COR-L47 (cell line): ENCODE data around the gene UBAC2.

ENCODE experiments used
- DNase-seq: peaks from one replicate; lab custom pipeline; 2025; lab: John Stamatoyannopoulos, UW

UBAC2 gene

DNA sequence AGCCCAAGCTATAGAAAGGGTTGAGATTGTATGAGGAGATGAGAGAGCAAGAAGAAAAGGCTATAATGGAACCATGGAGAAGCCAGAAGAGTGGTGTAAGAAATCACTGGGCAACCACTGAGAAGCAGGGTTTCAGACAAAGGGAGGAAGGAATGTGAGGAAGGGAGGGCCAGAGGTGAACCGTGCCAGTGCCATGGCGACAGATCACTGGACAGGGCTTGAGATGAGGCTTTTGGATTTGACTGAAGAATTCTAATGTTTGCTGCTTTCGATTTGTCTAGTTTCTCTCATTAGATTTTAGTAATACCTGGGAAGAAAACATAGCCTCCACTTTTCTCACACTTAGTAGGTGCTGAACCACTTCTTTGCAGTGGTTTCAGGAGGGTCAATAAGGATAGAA is 112.8 kb downstream of the UBAC2 start:
- DNase-seq = no peak

DNA sequence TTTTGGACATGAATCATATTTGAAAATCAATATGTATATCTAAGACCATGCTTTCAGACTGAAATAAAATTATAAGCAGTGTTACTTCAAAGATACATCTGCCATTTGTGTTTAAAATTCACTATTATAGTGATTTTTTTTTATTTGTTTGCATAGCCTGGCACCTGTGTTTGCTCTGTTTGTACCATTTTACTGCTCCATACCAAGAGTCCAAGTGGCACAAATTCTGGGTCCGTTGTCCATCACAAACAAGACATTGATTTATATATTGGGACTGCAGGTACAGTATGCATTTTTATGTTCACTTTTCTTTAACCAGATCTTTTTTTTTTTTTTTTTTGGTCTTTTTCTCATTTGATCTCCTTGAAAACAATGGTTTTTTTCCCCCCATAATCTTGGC is 113.3 kb downstream of the UBAC2 start:
- DNase-seq = no peak

DNA sequence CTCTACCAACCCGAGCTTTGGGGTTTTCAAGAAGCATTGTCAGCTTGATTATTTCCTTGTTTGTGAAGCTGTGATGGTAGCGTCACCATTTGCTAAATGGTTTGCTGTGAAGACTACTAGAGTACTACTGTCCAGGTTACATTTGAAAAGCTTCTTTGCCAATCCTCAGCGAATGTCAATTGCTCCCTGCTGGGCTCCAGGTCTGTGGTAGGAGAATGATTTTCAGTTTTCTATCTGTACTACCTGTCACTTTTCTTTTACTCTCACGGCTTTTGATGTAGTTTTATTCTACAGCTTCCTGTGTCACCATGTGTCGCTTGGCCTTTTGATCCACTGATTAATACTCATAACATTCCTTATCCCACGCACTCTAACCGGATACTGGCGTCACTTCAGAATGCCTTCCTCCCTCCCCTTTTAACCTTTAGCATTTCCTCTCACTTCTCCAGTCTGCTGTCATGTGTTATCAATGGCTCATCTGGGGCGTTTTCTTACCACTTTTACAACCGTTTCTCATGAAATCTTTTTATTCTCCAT is 114.1 kb downstream of the UBAC2 start:
- DNase-seq = no peak

DNA sequence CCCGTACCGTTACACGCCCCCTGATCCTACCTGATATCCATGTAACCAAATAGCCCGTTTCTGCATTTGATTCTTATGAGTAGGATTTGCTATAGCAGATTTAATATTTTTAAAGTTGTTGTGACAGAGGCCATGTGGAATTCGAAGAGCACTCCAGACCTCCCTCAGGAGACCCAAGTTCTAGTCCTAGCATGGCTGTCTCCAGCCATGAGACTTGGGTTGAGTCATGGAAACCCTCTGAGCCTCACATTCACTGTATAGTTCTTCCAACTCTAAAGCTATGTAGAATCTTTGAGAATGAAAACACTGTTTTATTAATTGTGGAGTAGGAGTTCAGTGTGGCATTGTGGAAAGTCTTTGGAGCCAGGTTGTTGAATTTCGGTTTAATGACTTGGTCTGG is 114.5 kb downstream of the UBAC2 start:
- no peak for DNase-seq

DNA sequence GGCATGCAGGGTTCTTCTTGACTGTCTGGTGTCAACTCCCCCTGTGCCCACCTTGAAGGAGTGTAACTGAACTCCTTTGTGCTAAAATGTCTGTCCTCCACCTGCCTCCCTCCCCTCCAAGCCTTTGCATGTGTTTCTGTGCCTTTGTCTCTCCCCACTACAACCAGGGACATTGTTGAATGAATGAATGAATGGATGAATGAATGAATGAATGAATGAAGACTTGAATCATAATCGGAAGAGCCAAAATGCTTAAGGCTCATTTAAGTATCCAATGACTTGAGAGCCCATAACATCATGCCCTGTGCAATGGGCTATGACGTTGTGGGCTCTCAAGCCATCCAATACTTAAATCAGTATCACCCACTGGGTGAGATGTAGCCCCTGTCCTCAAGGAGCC is 115.6 kb downstream of the UBAC2 start:
- DNase-seq = no peak

DNA sequence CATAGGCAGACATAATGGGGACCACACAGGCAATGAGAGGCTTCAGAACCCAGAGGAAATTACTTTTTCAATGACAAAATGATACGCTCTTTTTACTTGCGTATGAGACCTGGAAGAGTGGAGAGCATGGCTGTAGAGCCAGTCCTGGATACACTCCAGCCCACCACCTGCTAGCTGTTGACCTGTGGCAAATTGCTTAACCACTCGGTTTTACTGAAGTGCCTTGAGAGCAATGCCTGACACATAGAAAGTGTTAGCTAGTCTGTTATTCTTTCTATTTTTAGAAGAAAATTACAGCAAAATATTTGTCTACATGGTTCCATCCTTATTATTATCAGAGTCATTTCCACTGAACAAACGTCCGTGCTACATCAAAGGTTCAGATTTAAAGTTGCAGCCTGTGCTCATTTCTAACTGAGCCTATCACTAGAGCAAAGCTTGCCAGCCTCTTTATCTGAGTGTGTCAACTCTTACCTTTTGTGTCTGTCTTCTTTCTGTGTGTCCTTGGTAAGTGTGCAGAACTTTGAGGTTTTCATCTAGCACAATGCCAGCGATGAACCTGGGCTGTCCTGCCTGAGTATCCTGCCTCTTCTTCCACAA is 116.1 kb downstream of the UBAC2 start:
- peak; percentile 31 for DNase-seq

DNA sequence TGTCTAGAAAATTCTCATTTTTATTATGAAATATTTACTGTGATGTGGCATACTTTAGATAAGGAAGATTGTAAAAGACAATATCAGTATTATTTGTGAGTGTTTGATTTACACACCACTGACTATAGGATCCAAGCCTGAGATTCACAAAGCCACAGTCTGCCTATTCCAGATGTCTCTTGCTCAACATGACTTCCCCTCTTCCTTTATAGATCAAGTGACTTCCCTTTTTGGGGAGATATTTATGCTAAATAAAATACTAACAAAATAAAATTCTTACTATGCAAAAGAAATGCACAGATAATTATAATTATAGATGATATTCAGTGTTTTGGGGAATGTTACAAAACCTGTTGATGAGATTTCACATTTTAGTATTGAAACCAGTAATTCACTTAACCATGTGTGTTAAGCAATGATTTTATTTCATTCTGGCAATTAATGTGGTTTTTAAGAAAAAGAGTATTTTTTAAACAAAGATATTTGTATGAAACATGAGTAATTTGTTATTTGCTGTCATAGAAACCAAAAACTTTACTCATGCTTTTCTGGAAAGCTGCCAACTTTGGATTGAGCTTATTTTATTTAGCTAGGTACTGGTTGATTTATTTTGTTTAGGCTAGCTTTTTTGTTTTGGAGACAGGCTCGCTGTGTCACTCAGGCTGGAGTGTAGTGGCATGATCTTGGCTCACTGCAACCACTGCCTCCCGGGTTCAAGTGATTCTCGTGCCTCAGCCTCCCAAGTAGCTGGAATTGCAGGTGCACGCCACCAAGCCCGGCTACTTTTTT is 120.2 kb downstream of the UBAC2 start:
- DNase-seq = no peak

DNA sequence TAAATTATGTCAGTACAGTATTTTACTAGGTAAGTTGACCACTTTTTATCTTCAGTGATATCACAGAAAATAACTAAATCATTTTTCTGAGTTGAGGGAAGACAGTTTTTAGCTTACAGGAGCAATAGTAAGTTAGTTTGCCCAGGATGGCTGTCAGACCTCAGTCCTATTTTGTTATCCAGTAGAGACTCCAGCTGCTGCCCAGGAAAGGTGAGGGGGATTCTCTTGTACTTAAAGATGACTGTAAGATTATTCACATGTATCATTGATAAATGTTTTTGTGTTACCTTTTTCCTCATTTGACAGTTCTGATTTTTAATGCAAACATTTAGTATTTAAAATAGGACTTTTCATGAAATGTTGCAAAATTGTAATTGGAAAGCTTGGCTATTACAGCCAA is 121.1 kb downstream of the UBAC2 start:
- DNase-seq = no peak

DNA sequence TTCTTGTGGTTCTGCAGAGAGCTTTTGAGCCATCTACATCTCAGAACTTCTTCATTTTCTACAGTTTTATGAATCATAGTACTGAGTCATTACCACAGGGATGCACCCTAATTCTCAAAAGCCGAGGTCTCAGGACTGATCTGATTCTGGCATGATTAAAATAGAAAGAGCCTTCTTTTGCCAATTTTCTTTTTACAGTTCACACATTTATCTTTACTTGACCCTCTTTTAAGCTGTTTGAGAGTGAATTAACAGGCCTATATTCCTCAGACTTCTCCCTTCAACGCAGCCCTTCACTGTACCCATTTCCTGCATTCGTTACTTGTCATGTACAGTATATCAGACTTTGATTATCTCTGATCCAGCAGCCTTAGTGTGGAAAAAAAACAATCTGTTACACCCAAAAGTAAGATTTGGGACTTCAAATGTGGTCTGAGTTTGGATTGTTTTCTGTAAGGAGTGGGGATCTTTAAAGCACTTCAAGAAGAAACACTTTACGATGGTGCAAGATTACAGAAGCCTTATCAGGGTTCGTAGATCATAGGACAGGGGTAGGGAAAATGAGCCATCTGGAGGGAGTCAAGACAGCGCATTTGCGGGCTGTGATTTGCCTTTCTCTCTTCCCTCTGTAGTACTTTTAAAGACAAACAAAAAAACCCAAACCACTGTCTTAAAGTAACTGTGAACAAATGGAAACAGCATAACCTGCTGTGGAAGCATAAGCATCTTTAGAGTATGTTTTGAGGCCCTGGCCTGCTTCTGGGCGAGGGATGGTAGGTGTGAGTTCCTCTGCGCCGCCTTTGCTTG is 121.8 kb downstream of the UBAC2 start:
- DNase-seq = no peak

DNA sequence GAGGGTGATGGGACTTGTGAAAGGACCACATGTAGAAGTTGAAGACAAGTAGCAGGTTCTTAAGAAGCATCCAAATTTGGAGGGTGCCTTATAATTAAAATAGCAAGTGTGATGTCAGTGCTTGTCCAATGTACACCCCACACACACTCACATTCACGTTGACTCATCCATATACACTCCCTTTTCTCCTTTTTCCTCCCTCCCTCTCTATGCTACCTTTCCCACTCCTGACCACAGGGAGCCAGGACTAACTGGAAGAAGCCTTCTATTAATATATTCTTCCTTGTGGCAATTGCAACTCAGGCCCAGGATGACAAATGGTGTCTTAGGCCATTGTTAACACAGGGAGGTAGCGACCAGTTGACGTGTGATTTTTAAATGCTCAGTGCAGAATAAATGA is 122.8 kb downstream of the UBAC2 start:
- no peak for DNase-seq

DNA sequence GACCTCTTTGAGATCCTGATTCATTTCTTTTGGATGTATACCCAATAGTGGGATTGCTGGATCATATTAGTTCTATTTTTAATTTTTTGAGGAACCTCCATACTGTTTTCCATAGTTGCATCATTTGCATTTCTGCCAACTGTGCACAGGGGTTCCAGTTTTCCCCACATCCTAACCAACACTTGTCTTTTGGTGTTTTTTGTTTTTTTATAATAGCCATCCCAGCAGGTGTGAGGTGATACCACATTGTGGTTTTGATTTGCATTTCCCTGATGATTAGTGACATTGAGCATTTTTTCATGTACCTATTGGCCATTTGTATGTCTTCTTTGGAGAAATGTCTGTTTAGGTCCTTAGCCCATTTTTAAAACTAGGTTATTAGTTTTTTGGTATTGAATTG is 125.4 kb downstream of the UBAC2 start:
- no peak for DNase-seq

DNA sequence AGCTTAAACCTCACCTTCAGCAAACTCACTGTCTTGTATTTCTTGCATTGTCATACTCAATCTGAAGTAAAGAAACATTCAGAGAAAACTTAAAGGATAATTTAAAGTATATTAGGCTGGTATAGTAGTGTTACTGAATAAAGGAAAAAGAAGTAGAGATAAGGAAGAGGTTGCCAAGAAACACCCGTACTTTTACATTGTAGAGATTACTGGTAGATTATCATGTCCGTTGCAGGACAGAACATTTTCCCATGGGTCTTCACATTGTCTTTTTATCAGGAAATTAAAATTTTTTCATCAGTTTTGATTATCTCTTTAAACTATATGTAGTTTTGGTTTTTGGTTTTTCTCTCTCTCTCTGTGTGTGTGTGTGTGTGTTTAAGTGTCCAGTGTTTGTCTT is 126.5 kb downstream of the UBAC2 start:
- DNase-seq = no peak

DNA sequence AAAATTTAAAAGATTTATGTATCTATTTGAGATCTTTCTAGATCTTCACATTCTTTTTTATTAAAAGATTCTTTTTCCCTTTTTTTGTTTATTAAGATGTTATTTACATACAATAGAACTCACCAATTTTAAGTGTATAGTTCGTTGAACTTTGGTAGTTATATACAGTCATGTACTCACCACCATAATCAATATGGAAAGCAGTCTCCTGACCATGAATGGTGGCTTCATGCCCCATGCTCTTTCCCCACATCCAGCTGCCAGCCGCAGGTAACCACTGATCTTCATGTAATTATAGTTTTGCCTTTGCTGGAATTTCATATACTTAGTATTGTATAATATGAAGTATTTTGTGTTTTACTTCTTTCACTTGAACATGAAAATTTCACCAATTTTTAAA is 127.1 kb downstream of the UBAC2 start:
- DNase-seq = no peak

DNA sequence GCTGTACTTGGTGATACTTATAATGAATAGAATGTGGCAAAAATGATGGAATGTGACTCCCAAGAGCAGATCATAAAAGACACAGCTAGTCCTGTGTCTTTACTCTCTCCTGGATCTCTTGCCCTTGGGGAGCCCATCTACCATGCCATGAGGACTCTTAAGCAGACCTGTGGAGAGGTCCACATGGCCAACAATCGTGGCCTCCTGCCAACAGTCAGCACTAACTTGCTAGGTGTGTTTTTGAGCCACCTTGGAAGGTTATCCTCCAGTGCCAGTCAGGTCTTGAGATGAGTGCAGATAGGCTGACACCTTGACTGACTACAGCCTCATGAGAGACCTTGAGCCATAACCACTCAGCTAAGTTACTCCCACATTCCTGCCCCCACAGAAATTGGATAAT is 128.8 kb downstream of the UBAC2 start:
- no peak for DNase-seq

DNA sequence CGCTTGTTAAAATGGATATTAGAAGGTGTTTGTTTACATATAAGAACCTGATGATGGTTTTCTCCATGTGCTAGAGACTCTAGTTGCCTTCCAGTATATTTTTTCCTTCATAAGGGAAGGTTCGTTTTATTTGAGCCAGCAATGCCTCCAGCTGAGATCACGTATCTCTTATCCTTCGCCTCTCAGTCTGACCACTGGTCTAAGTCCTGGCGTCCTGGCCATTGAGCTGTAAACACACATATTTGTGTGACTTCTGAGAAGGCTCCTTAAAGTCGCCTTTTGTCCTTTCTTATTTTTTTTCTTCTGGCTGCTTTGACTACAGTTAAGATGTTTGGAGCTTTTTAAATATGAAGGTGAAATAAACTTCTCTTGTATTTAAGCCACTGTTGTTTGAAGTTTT is 130.3 kb downstream of the UBAC2 start:
- no peak for DNase-seq

DNA sequence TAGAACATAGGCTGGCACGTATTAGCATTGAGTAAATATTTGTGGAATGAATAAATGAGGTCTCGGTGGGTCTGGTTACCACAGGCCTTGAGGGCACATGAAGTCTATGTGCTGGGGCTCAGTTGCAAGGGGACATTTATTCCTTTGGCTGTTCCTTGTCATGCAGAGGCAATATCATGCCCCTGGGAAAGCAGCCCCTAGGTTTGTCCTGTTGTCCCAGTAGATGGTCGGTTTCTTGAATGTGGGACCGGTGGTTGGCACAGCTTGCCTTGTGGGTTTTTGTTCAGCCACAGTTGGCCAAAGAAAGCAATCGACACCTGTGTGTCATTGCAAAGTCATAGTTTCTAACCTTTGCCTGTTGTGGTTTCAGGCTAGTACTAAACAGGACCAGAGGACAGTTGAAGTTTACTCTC is 131.2 kb downstream of the UBAC2 start:
- DNase-seq = no peak

DNA sequence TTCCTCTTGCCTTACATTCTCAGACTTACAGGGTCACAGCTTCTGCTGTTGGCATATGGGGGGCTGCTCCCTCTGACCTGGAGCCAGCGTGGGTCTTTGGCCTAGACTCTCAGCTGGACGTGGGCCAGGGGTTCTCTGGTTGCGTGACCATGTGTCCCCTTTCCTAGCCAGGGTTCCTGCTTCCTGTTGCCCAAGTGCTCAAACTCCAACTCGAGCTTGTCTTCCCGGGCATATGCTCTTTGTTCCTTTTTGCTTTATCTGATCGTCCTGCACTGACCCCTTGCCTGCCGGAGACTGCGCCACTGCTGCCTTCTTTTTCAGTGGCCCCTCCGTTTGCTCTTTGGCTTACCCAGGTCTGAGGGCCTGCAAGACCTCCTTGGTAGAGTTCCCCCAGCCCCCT is 131.8 kb downstream of the UBAC2 start:
- DNase-seq = no peak

DNA sequence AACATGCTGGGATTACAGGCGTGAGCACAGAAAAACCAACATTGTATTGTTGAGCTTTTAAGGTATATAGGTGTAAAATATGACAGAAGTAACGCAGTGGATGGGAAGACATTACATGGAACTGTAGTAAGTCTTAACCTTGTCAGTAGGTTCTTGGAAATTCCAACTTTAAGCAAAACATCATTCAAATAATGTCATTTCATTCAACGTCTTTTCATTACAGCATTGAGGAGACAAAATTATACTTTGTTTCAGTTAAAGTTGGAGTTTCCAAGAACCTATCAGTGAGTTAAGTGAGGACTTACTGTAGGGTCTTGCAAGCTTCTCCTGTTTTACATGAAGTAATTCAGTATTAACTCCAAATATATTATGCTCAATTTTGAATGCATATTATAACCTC is 133.6 kb downstream of the UBAC2 start:
- DNase-seq = no peak

DNA sequence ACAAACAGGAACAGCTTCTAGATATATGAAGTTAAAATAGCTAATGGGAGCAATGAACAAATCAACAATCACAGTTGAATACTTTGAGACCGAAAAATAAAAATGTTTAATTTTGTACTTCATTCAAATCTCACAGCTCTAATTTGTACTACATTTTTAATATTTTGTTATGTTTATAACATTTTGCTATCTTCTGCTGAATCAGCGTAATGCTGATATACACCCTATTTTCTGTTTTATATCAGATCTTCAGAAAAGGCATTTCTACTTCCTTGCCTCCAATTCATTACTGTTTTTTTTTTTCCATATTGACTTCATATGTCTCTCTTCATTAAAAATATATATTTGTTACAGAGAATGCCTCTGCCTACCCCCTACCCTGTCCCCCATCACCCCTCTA is 134.4 kb downstream of the UBAC2 start:
- DNase-seq = no peak

DNA sequence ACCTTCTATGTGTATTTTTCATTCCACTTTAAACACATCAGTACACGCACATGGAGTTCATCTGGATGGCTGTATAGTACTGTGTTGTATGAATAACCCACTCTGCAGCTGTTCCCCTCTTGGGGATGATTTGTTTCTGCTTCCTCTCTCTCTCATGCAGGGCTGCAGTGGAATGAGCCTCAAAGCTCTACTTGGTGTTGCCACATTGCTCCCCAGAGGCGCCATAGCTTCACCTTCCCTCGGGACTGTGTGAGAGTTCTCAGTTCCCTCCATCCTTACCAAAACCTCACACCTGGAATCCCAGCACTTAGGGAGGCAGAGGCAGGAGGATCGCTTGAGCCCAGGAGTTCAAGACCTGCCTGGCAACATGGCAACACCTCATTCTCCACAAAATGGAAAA is 134.9 kb downstream of the UBAC2 start:
- DNase-seq = no peak

DNA sequence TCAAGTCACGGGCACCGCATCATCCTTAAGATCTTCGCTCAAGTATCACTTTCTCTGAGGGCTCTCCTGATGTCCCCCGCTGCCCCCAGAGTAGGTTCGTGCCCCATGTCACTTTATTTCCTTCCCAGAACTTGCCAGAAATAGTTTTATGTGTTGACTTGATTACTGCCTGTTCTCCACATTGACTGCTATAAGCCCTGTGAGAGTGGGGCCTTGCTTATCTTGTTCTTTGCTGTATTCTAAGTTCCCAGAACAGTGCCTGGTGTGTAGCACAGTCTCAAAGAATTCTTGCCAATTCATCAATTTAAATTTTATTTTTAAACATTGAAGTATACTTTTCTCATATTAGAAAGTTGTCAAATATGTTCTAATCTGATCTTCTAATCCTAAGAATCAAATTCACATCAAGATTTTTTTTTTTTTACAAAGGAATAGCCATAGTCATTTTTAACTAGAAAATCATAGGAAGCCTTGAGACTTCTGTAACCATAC is 138.6 kb downstream of the UBAC2 start:
- DNase-seq = no peak

DNA sequence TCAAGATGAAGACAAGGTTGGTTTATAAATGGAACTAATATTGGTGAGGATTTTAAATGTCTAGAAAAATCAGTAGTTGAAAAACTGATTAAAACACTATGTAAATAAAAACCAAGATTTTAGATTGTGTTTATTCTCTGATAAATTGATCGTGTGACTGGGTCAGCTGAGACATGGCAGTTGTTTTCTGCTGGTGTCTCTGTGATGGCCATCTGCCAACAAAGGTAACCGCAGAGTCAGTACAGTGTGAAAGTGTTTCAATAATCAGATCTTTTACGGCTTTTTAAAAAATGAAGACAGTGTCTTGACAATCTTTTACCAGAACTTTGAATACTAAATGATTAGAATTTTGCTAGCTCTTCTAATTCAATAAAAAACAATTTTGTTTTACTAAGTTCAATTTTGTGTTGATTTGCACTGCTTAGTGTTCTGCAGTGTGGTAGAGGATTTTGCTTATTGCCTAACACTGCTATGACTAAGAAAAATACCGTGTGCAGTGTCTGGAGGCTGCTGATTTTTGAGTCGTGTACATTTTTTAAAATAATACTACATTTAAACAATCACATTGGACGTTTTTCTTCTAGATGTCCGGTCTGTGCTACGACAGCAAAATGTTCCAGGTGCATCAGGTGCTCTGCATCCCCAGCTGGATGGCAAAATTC is 139.2 kb downstream of the UBAC2 start:
- DNase-seq = no peak
